Brain microvascular endothelial cell (primary cell): ENCODE data around the gene SPNS3.

Source experiments
- DNase-seq: peaks from one replicate; pipeline ENCODE4 v3.0.0-alpha.2; 2020
- H3K27ac ChIP-seq: fragments of 250-450 bp; sonication (Bioruptor Pico); 2 replicates; pipeline ENCODE4 v1.5.1; 2020; ENCODE audit warnings: mild to moderate bottlenecking, moderate library complexity
- H3K27me3 ChIP-seq: fragments of 250-450 bp; sonication (Bioruptor Pico); replicated peaks from 2 replicates; pipeline ENCODE4 v1.5.1; 2020; ENCODE audit warnings: mild to moderate bottlenecking
- H3K36me3 ChIP-seq: fragments of 250-450 bp; sonication (Bioruptor Pico); replicated peaks from 2 replicates; pipeline ENCODE4 v1.5.1; 2020; ENCODE audit warnings: mild to moderate bottlenecking
- H3K4me3 ChIP-seq: 2 replicates; pipeline ENCODE4 v1.5.1; 2011; ENCODE audit warnings: low read depth, mild to moderate bottlenecking, control low read depth, low read length, moderate library complexity
- CTCF ChIP-seq: IDR thresholded peaks from 2 replicates; pipeline ENCODE4 v1.5.1; 2011; ENCODE audit warnings: low read depth, mild to moderate bottlenecking, moderate library complexity, low read length, control low read depth, inconsistent platforms; ENCODE audit errors: missing control alignments
- in situ Hi-C: cut with HindIII; loops from 2 replicates; pipeline ENCODE4 v1.10.0; 2017; ENCODE audit warnings: low sequenced_read_pairs, low pct_ligation_motif_present

Gene SPNS3

DNA sequence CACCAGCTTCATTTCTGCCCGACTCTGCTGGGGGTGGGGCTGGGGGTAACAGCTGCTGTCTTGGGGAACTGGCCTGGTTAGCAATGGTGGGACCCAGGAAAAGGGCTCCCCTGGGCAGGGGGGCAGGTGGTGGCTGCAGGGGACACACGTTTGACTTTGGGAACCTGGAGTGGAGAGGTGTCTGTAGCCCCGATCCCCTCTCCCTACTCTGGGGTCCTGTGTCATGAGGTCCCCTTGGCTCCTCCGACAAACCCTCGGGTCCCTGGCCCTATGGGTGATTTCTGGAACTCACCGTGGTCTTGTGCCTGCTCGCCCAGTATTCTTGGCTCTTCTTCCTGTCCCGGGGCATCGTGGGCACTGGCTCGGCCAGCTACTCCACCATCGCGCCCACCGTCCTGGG lies 12.0 kb downstream of the SPNS3 start:
- no peak overlapping the region for H3K4me3 ChIP-seq
- H3K27me3 ChIP-seq = peaks cover 2% of the 10 kb centered on the region
- no peak for TF ChIP-seq CTCF
- no peaks in the 10 kb centered on the region for H3K36me3 ChIP-seq
- DNase-seq = no peak
- in situ Hi-C loops = no loop called here
- H3K27ac ChIP-seq = no peak overlapping the region

- in situ Hi-C loops = no loop called here
- DNase-seq = no peak
- no peak for TF ChIP-seq CTCF
- no peaks in the 10 kb centered on the region for H3K27me3 ChIP-seq
- H3K27ac ChIP-seq = no peak overlapping the region
- H3K36me3 ChIP-seq = no peaks in the 10 kb centered on the region
- H3K4me3 ChIP-seq = no peak overlapping the region
These were observed 12.8 kb downstream of the SPNS3 start for GRCh38 chr17:4446326-4447071.

DNA sequence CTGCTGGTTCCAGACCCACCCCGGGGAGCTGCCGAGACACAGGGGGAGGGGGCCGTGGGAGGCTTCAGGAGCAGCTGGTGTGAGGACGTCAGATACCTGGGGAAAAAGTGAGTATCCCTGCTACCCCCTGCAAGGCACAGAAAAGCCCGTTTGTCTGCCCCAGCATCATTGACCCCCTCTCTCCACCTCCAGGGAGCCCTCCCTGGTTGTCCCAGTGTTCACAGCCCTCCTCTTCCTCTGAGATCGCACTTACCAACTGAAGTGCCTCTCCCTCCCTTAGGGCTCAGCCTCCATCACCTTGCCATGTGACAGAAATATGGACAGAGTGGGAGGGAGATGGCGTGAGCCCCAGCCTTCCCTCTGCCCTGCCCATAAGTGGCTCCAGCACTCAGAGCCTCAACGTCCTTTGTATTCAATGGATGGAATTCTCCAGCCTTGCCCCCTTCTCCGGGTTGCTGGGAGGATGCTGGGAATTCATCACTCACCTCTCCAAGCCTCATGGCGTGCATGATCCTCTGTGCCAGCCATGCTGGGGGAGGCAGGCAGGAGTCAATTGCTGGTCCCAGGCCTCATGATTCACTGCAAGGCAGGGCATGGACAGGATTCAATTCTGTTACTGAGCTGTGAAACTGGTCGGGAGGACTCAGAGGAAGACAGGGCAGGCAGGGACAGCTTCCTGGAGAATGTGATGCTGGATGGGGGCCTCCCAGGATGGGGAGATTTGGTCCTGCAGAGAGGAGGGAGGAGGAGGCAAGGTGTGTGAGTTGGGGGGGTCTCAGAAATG lies 14.6 kb downstream of the SPNS3 start:
- in situ Hi-C loops = no loop called here
- TF ChIP-seq CTCF = no peak
- no peak overlapping the region for H3K27ac ChIP-seq
- H3K36me3 ChIP-seq = no peaks in the 10 kb centered on the region
- H3K4me3 ChIP-seq = no peak overlapping the region
- no peak for DNase-seq
- no peaks in the 10 kb centered on the region for H3K27me3 ChIP-seq

GRCh38 chr17:4449736-4450135 lies 16.0 kb downstream of the SPNS3 start:
- in situ Hi-C loops = no loop called here
- TF ChIP-seq CTCF = no peak
- DNase-seq = no peak
- no peak overlapping the region for H3K27ac ChIP-seq
- H3K27me3 ChIP-seq = no peaks in the 10 kb centered on the region
- no peak overlapping the region for H3K4me3 ChIP-seq
- no peaks in the 10 kb centered on the region for H3K36me3 ChIP-seq

GRCh38 chr17:4450710-4451316 lies 17.1 kb downstream of the SPNS3 start:
- no peak for TF ChIP-seq CTCF
- DNase-seq = no peak
- in situ Hi-C loops = no loop called here
- Histone ChIP-seq H3K27me3 (no peaks in the 10 kb centered on the region), H3K36me3 (no peaks in the 10 kb centered on the region), H3K27ac (no peak overlapping the region), H3K4me3 (no peak overlapping the region)
